Ramos (cell line): ENCODE results near the gene KIF12.

Source experiments
- in situ Hi-C: fragments of 300-500 bp; cut with MboI; formaldehyde crosslinking; loops from one replicate; pipeline ENCODE4 v1.14.3; 2022; ENCODE audit warnings: low sequenced_read_pairs; ENCODE audit not compliant: unreplicated experiment

Gene KIF12

GRCh38 chr9:114124138-114124537 lies 25.0 kb upstream of the KIF12 start:
- in situ Hi-C loops: loop anchor here (25.0 kb wide), 1 partner anchor 163 kb away; no protein-coding TSS in a partner anchor

- in situ Hi-C loops: loop anchor here (25.0 kb wide), 1 partner anchor 164 kb away; no protein-coding TSS in a partner anchor
Measured at GRCh38 chr9:114123031-114123977, 24.2 kb upstream of the KIF12 start.

- in situ Hi-C loops: loop anchor here (25.0 kb wide), 1 partner anchor 165 kb away; no protein-coding TSS in a partner anchor
Measured at GRCh38 chr9:114122136-114123027, 23.3 kb upstream of the KIF12 start.

- in situ Hi-C loops: loop anchor here (25.0 kb wide), 1 partner anchor 166 kb away; no protein-coding TSS in a partner anchor
Measured at GRCh38 chr9:114121227-114122135, 22.4 kb upstream of the KIF12 start.

GRCh38 chr9:114120192-114121014 lies 21.3 kb upstream of the KIF12 start:
- in situ Hi-C loops: loop anchor here (25.0 kb wide), 1 partner anchor 167 kb away; no protein-coding TSS in a partner anchor

GRCh38 chr9:114119242-114120191 lies 20.4 kb upstream of the KIF12 start:
- in situ Hi-C loops: loop anchor here (25.0 kb wide), 1 partner anchor 168 kb away; no protein-coding TSS in a partner anchor

GRCh38 chr9:114117996-114118830 lies 19.1 kb upstream of the KIF12 start:
- in situ Hi-C loops: loop anchor here (25.0 kb wide), 1 partner anchor 169 kb away; no protein-coding TSS in a partner anchor

- in situ Hi-C loops: loop anchor here (25.0 kb wide), 1 partner anchor 170 kb away; no protein-coding TSS in a partner anchor
Measured at GRCh38 chr9:114117614-114117995, 18.5 kb upstream of the KIF12 start.

GRCh38 chr9:114116126-114116747 lies 17.1 kb upstream of the KIF12 start:
- in situ Hi-C loops: loop anchor here (25.0 kb wide), 1 partner anchor 171 kb away; no protein-coding TSS in a partner anchor

GRCh38 chr9:114115654-114116125 lies 16.6 kb upstream of the KIF12 start:
- in situ Hi-C loops: loop anchor here (25.0 kb wide), 1 partner anchor 172 kb away; no protein-coding TSS in a partner anchor

GRCh38 chr9:114114364-114114763 lies 15.3 kb upstream of the KIF12 start:
- in situ Hi-C loops: loop anchor here (25.0 kb wide), 1 partner anchor 173 kb away; no protein-coding TSS in a partner anchor

- in situ Hi-C loops: loop anchor here (25.0 kb wide), 1 partner anchor 174 kb away; no protein-coding TSS in a partner anchor
Measured at GRCh38 chr9:114112778-114113584, 13.9 kb upstream of the KIF12 start.

GRCh38 chr9:114112325-114112724 lies 13.2 kb upstream of the KIF12 start:
- in situ Hi-C loops: loop anchor here (25.0 kb wide), 1 partner anchor 175 kb away; no protein-coding TSS in a partner anchor

GRCh38 chr9:114110180-114110579 lies 11.1 kb upstream of the KIF12 start:
- in situ Hi-C loops: loop anchor here (25.0 kb wide), 1 partner anchor 177 kb away; no protein-coding TSS in a partner anchor

- in situ Hi-C loops: loop anchor here (25.0 kb wide), 1 partner anchor 178 kb away; no protein-coding TSS in a partner anchor
Measured at GRCh38 chr9:114109124-114109523, 10.0 kb upstream of the KIF12 start.
